Measurements from ENCODE around the gene DDI1.
A peak's percentile ranks its signal among the peaks of the same experiment; 100 is the strongest.

The DDI1 gene

GRCh38 chr11:104036588-104036987 is at the start of gene DDI1:
DDI1 (plus strand) TSS chr11:104036640; CDS start chr11:104036823, 183 bp downstream.
- no peak for DNase-seq

GRCh38 chr11:103987629-103988594 is 48.5 kb upstream of the DDI1 start:
- no peak for DNase-seq

- DNase-seq, result no peak
Observed at GRCh38 chr11:103988595-103988969, 47.9 kb upstream of the DDI1 start.

- DNase-seq, result no peak
Observed at GRCh38 chr11:103993507-103993906, 42.9 kb upstream of the DDI1 start.

GRCh38 chr11:103994094-103994493 is 42.3 kb upstream of the DDI1 start:
- no peak for DNase-seq

GRCh38 chr11:103994518-103994917 is 41.9 kb upstream of the DDI1 start:
- DNase-seq, result no peak

GRCh38 chr11:103995896-103996295 is 40.5 kb upstream of the DDI1 start:
- DNase-seq, result no peak

- no peak for DNase-seq
Observed at GRCh38 chr11:103997082-103997481, 39.4 kb upstream of the DDI1 start.

- no peak for DNase-seq
Observed at GRCh38 chr11:103998826-103999508, 37.5 kb upstream of the DDI1 start.

GRCh38 chr11:104000798-104001197 is 35.6 kb upstream of the DDI1 start:
- DNase-seq, result no peak

- no peak for DNase-seq
Observed at GRCh38 chr11:104001561-104002056, 34.8 kb upstream of the DDI1 start.

GRCh38 chr11:104003491-104003890 is 32.9 kb upstream of the DDI1 start:
- no peak for DNase-seq

- no peak for DNase-seq
Observed at GRCh38 chr11:104005234-104005855, 31.1 kb upstream of the DDI1 start.

- DNase-seq, result no peak
Observed at GRCh38 chr11:104009744-104010143, 26.7 kb upstream of the DDI1 start.

GRCh38 chr11:104011044-104011443 is 25.4 kb upstream of the DDI1 start:
- no peak for DNase-seq

GRCh38 chr11:104015649-104016415 is 20.6 kb upstream of the DDI1 start:
- DNase-seq, result no peak

GRCh38 chr11:104024572-104024971 is 11.9 kb upstream of the DDI1 start:
- DNase-seq, result no peak

GRCh38 chr11:104028476-104029263 is 7.8 kb upstream of the DDI1 start:
- DNase-seq, result peak; percentile 56 to 70

- peak in 1 of 2 experiments; percentile 43 for DNase-seq
Observed at GRCh38 chr11:104033134-104033533, 3.3 kb upstream of the DDI1 start.

- DNase-seq, result no peak
Observed at GRCh38 chr11:104033561-104033960, 2.9 kb upstream of the DDI1 start.

- no peak for DNase-seq
Observed at GRCh38 chr11:104036995-104037394, 555 bp downstream of the DDI1 start.

- DNase-seq, result no peak
Observed at GRCh38 chr11:104041792-104042191, 5.4 kb downstream of the DDI1 start.
